HG03575 (cell line): Measurements from ENCODE around the gene SPP2.

Experiments
- ATAC-seq: cut with Tn5 transposase; IDR thresholded peaks from one replicate; pipeline ENCODE4 v1.9.1; 2021; ENCODE audit not compliant: unreplicated experiment, insufficient number of reproducible peaks, low FRiP score; ENCODE audit errors: extremely low read depth

Gene SPP2

GRCh38 chr2:234081970-234082822 lies 31.7 kb downstream of the SPP2 start:
- no peak for ATAC-seq

- no peak for ATAC-seq
These were observed 33.3 kb downstream of the SPP2 start for GRCh38 chr2:234083572-234084348.

GRCh38 chr2:234091432-234091879 lies 41.0 kb downstream of the SPP2 start:
- no peak for ATAC-seq

- no peak for ATAC-seq
These were observed 41.4 kb downstream of the SPP2 start for GRCh38 chr2:234091883-234092282.

- ATAC-seq = no peak
These were observed 41.8 kb downstream of the SPP2 start for GRCh38 chr2:234092344-234092743.

- no peak for ATAC-seq
These were observed 44.8 kb downstream of the SPP2 start for GRCh38 chr2:234095301-234095700.

GRCh38 chr2:234096164-234096563 lies 45.7 kb downstream of the SPP2 start:
- ATAC-seq = no peak

GRCh38 chr2:234098681-234099080 lies 48.2 kb downstream of the SPP2 start:
- ATAC-seq = no peak

- no peak for ATAC-seq
These were observed 48.8 kb downstream of the SPP2 start for GRCh38 chr2:234099266-234099665.

- no peak for ATAC-seq
These were observed 50.2 kb downstream of the SPP2 start for GRCh38 chr2:234100686-234101085.

- ATAC-seq = no peak
These were observed 51.6 kb downstream of the SPP2 start for GRCh38 chr2:234102112-234102511.

- no peak for ATAC-seq
These were observed 57.4 kb downstream of the SPP2 start for GRCh38 chr2:234107861-234108260.

GRCh38 chr2:234109321-234109720 lies 58.8 kb downstream of the SPP2 start:
- no peak for ATAC-seq

GRCh38 chr2:234110219-234110618 lies 59.7 kb downstream of the SPP2 start:
- ATAC-seq = no peak

GRCh38 chr2:234111523-234111922 lies 61.0 kb downstream of the SPP2 start:
- no peak for ATAC-seq

GRCh38 chr2:234116010-234116409 lies 65.5 kb downstream of the SPP2 start:
- no peak for ATAC-seq

- ATAC-seq = no peak
These were observed 71.5 kb downstream of the SPP2 start for GRCh38 chr2:234121999-234122398.

- no peak for ATAC-seq
These were observed 75.1 kb downstream of the SPP2 start for GRCh38 chr2:234125451-234126145.

GRCh38 chr2:234126146-234126470 lies 75.6 kb downstream of the SPP2 start:
- no peak for ATAC-seq
